Parathyroid adenoma (tissue), 2 donors: ENCODE data around the gene MSI2.

Source experiments
- H2AFZ ChIP-seq: fragments of 300-600 bp; sonication (generic); one replicate; pipeline ENCODE4 v1.7.0; 2017; ENCODE audit warnings: antibody characterized with exemption, mild to moderate bottlenecking
- H3K27ac ChIP-seq: fragments of 300-600 bp; sonication (generic); one replicate; pipeline ENCODE4 v1.7.0; 2017
- H3K27me3 ChIP-seq: fragments of 300-600 bp; sonication (generic); one replicate; pipeline ENCODE4 v1.7.0; 2017; ENCODE audit warnings: low read length; ENCODE audit not compliant: control insufficient read depth, insufficient read depth
- H3K36me3 ChIP-seq: fragments of 300-600 bp; sonication (generic); one replicate; pipeline ENCODE4 v1.7.0; 2017; ENCODE audit warnings: low read length; ENCODE audit not compliant: control insufficient read depth, insufficient read depth
- H3K4me1 ChIP-seq: fragments of 300-600 bp; sonication (generic); one replicate; pipeline ENCODE4 v1.7.0; 2017; ENCODE audit warnings: control low read depth
- H3K4me2 ChIP-seq: fragments of 300-600 bp; sonication (generic); one replicate; pipeline ENCODE4 v1.7.0; 2017; ENCODE audit warnings: low read length
- H3K4me3 ChIP-seq: fragments of 300-600 bp; sonication (generic); one replicate; pipeline ENCODE4 v1.7.0; 2017; ENCODE audit warnings: low read depth, low read length
- H3K79me2 ChIP-seq: fragments of 300-600 bp; sonication (generic); one replicate; pipeline ENCODE4 v1.7.0; 2017; ENCODE audit warnings: control low read depth
- H3K9ac ChIP-seq: fragments of 300-600 bp; sonication (generic); one replicate; pipeline ENCODE4 v1.7.0; 2017; ENCODE audit warnings: mild to moderate bottlenecking
- H3K9me3 ChIP-seq: fragments of 300-600 bp; sonication (generic); one replicate; pipeline ENCODE4 v1.7.0; 2017; ENCODE audit warnings: low read length; ENCODE audit not compliant: control insufficient read depth
- TF ChIP-seq, protein P1 (sequence below): fragments of 300-600 bp; sonication (generic); IDR thresholded peaks from one replicate; pipeline ENCODE4 v1.7.0; 2017; ENCODE audit warnings: antibody characterized with exemption, mild to moderate bottlenecking
- donor health status: primary hyperparathyroidism.

The MSI2 gene

DNA sequence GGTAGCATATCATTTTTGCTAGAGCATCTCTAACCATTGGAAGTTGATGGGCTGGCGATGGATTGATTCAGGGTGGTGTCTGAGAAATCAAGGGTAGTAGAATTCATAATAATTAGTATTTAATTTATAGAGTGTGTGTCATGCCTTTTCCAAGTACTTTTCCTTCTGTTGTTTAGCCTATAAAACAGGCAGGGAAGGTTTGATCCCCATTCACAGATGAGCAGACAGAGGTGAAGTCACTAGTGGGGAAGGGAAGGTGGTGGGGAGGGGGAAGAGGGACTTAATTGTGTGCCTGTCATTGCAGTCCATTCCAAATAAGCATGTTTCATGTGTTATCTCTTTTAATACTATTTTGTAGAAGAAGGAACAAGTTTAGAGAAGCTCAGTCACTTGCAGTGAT lies 131.3 kb downstream of the MSI2 start:
- Histone ChIP-seq H3K4me2 (no peak overlapping the region), H3K27me3 (no peaks in the 10 kb centered on the region), H3K4me3 (no peak overlapping the region), H2AFZ (no peak overlapping the region), H3K36me3 (no peaks in the 10 kb centered on the region), H3K79me2 (peaks cover 68% of the 10 kb centered on the region), H3K9ac (no peak overlapping the region), H3K9me3 (no peaks in the 10 kb centered on the region), H3K4me1 (peaks cover 3% of the 10 kb centered on the region), H3K27ac (no peak overlapping the region)
- TF ChIP-seq, protein P1, sequence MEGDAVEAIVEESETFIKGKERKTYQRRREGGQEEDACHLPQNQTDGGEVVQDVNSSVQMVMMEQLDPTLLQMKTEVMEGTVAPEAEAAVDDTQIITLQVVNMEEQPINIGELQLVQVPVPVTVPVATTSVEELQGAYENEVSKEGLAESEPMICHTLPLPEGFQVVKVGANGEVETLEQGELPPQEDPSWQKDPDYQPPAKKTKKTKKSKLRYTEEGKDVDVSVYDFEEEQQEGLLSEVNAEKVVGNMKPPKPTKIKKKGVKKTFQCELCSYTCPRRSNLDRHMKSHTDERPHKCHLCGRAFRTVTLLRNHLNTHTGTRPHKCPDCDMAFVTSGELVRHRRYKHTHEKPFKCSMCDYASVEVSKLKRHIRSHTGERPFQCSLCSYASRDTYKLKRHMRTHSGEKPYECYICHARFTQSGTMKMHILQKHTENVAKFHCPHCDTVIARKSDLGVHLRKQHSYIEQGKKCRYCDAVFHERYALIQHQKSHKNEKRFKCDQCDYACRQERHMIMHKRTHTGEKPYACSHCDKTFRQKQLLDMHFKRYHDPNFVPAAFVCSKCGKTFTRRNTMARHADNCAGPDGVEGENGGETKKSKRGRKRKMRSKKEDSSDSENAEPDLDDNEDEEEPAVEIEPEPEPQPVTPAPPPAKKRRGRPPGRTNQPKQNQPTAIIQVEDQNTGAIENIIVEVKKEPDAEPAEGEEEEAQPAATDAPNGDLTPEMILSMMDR, result no peak

DNA sequence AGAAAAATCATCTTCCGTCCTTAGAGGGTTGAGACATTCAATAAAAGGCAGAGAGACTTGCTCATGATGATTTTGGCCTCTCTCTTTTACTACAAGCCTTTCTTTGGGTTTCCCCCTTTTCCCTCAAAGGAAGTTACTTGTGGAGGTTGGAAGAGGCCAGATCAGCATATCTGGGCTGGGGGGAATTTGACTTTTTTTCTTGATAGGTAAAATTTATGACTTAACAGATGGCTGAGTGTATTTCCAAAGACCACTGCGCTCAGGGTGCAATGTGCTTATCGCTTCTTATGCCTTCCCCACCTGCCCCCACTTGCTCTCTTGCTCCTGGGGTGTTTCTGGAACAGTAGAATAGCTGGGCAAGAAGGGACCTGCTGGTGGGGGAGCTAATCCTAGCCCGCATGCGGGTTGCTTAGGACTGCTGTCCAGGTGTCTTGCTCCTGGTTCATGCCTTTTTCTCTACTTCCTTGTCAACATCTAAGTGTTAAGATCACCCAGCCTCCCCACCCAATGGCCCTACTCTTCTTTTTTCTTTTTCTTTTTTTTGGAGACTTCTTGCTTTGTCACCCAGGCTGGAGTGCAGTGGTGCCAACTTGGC lies 131.9 kb downstream of the MSI2 start:
- no peaks in the 10 kb centered on the region for H3K9me3 ChIP-seq
- no peaks in the 10 kb centered on the region for H3K36me3 ChIP-seq
- H3K4me2 ChIP-seq, result no peak overlapping the region
- no peak overlapping the region for H2AFZ ChIP-seq
- peaks cover 3% of the 10 kb centered on the region for H3K4me1 ChIP-seq
- H3K4me3 ChIP-seq, result no peak overlapping the region
- H3K27ac ChIP-seq, result no peak overlapping the region
- no peak overlapping the region for H3K9ac ChIP-seq
- H3K79me2 ChIP-seq, result peaks cover 65% of the 10 kb centered on the region
- H3K27me3 ChIP-seq, result no peaks in the 10 kb centered on the region
- TF ChIP-seq, protein P1, result no peak

DNA sequence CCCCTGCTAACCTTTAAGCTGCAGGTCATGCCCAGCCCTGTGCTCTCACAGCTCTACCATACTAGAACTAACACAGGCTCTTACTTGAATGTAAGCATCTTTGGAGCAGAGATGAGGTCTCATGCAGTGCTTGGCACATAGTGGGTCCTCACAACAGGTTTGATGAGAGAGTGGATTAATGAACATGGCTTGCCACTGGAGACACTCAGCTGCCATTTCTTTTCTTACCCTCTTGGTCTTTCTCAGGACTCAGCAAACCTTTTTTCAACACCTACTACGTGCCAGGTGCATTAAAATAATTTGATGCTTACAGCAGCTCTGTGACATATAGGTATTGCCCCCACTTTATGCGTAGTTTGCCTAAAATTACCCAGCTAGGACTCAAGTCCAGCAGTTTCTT lies 133.2 kb downstream of the MSI2 start:
- TF ChIP-seq, protein P1, result no peak

DNA sequence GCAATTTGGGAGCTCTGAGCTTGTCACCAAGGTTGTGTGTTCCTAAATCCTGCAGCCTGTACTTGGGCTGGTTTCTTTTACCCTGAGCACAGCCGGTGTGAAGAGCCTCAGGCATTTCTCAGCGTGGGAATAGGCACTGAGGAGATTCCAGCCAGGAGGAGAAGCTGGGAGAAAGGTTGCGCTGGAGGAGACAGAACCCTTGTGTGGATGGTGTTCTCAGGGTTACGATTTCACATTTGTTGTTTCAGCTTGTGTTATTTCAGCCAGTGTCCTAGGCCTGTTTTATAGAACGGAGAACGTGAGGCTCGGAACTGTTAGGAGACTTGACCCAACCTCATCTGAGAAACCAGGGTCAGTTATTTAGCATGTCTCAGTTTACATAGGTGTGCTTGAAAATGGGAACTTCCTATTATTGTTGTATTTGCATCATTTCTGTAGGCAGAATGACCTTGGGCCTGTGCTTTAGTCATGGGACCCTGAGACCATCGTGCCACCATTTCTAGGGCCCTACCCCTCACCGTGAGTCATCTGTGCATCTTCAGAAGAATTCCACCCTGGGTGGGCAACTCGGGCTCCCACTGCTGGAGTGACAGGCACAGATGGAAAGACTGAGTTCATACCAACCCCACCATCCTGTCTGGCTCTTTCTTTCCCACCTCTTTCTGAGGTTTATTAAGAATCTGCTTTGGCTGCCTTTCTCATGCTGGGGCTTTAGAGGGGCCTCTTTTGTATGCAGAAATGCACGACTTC lies 134.9 kb downstream of the MSI2 start:
- H3K4me1 ChIP-seq, result peaks cover 21% of the 10 kb centered on the region
- peaks cover 68% of the 10 kb centered on the region for H3K79me2 ChIP-seq
- no peak overlapping the region for H3K27ac ChIP-seq
- TF ChIP-seq, protein P1, result no peak
- no peaks in the 10 kb centered on the region for H3K9me3 ChIP-seq
- H3K36me3 ChIP-seq, result no peaks in the 10 kb centered on the region
- H3K9ac ChIP-seq, result no peak overlapping the region
- no peak overlapping the region for H2AFZ ChIP-seq
- no peak overlapping the region for H3K4me2 ChIP-seq
- H3K4me3 ChIP-seq, result no peak overlapping the region
- no peaks in the 10 kb centered on the region for H3K27me3 ChIP-seq

More for the DNA sequence above, 133.2 kb downstream of the MSI2 start:
- no peaks in the 10 kb centered on the region for H3K36me3 ChIP-seq
- H3K9me3 ChIP-seq, result no peaks in the 10 kb centered on the region
- no peak overlapping the region for H3K27ac ChIP-seq
- no peaks in the 10 kb centered on the region for H3K27me3 ChIP-seq
- peaks cover 8% of the 10 kb centered on the region for H3K4me1 ChIP-seq
- no peak overlapping the region for H3K4me2 ChIP-seq
- H3K4me3 ChIP-seq, result no peak overlapping the region
- H3K79me2 ChIP-seq, result peaks cover 68% of the 10 kb centered on the region
- no peak overlapping the region for H2AFZ ChIP-seq
- no peak overlapping the region for H3K9ac ChIP-seq
